Endothelial cell of umbilical vein (primary cell): ENCODE results near the gene ATF3. TPM values are rescaled to one million over a fixed set of nuclear protein-coding genes. Genes with fewer than 3 reads are reported as not detected.

Source experiments
- BruUV-seq: library from RNA; stranded (reverse); fragments of 400-500 nt; replicated peaks from 2 replicates; lab custom pipeline; 2021; lab: Mats Ljungman, UMichigan
- CTCF ChIA-PET: fragments of 300-600, 350-600 bp; sonication (Branson Sonifier 250); formaldehyde crosslinking; loops from one replicate; lab custom pipeline; 2021; ENCODE audit warnings: antibody characterized with exemption, inconsistent platforms; lab: Charles Lee
- POLR2A ChIA-PET: fragments of 300-600, 350-600 bp; sonication (Branson Sonifier 250); formaldehyde crosslinking; loops from one replicate; lab custom pipeline; 2021; ENCODE audit warnings: antibody characterized with exemption, inconsistent platforms; lab: Charles Lee
- DNase-seq: peaks from one replicate; pipeline ENCODE4 v3.0.0-alpha.2; 2011; ENCODE audit warnings: low read depth, low spot score
- FAIRE-seq: peaks from 2 replicates; lab custom pipeline; 2011; peaks lifted over from hg19 to GRCh38; lab: Jason Lieb, UNC
- H2AFZ ChIP-seq: 2 replicates; pipeline ENCODE4 v1.6.0; 2012; ENCODE audit warnings: low read depth, low read length, control low read depth, inconsistent platforms
- H3K27ac ChIP-seq: 2 replicates; pipeline ENCODE4 v1.5.1; 2011; ENCODE audit warnings: low read depth, mild to moderate bottlenecking, control low read depth, low read length, moderate library complexity; ENCODE audit not compliant: insufficient read depth
- H3K27me3 ChIP-seq, 2 experiments: 2 replicates each; pipeline versions ENCODE4 v1.6.0 to v1.6.1; 2011; ENCODE audit warnings: low read length in 2 of 2, mixed read lengths in 1 of 2; ENCODE audit not compliant: control insufficient read depth in 2 of 2, insufficient read depth in 2 of 2
- H3K36me3 ChIP-seq, 2 experiments: 2 replicates in 1 of 2; 3 replicates in 1 of 2; pipeline ENCODE4 v1.5.1; 2011; ENCODE audit warnings: low read length in 2 of 2, mild to moderate bottlenecking in 1 of 2, moderate library complexity in 1 of 2; ENCODE audit not compliant: control insufficient read depth in 2 of 2, insufficient read depth in 2 of 2; ENCODE audit errors: extremely low read depth in 1 of 2
- H3K4me1 ChIP-seq: 3 replicates; pipeline ENCODE4 v1.5.1; 2011; ENCODE audit warnings: mild to moderate bottlenecking, low read length; ENCODE audit not compliant: control insufficient read depth, insufficient read depth; ENCODE audit errors: extremely low read depth
- H3K4me2 ChIP-seq: 2 replicates; pipeline ENCODE4 v1.6.1; 2011; ENCODE audit warnings: low read length, control low read depth, mixed read lengths; ENCODE audit not compliant: insufficient read depth
- H3K4me3 ChIP-seq, 3 experiments: fragments of 200-600 bp in 1 of 3; sonication (generic), shearing (Covaris generic) in 1 of 3; replicated peaks in 1 of 3; 2 replicates each; pipeline ENCODE4 v1.5.1; 2011 to 2016; ENCODE audit warnings: control low read depth in 3 of 3, low read length in 3 of 3, mild to moderate bottlenecking in 2 of 3, inconsistent platforms in 1 of 3, low read depth in 1 of 3, moderate library complexity in 1 of 3; ENCODE audit not compliant: insufficient read depth in 1 of 3
- H3K79me2 ChIP-seq: 2 replicates; pipeline ENCODE4 v1.6.0; 2012; ENCODE audit warnings: low read length, inconsistent platforms; ENCODE audit not compliant: control insufficient read depth, insufficient read depth
- H3K9ac ChIP-seq: replicated peaks from 2 replicates; pipeline ENCODE3; 2011; ENCODE audit warnings: low read length, control low read depth; ENCODE audit not compliant: insufficient read depth; ENCODE audit errors: extremely low read depth
- H3K9me1 ChIP-seq: replicated peaks from 3 replicates; pipeline ENCODE4 v1.6.0; 2011; ENCODE audit warnings: mild to moderate bottlenecking, low read length; ENCODE audit not compliant: control insufficient read depth, insufficient read depth; ENCODE audit errors: extremely low read depth
- H3K9me3 ChIP-seq: replicated peaks from 2 replicates; pipeline ENCODE4 v1.5.1; 2012; ENCODE audit warnings: low read length, inconsistent platforms; ENCODE audit not compliant: control insufficient read depth, insufficient read depth
- H4K20me1 ChIP-seq: replicated peaks from 2 replicates; pipeline ENCODE3; 2011; ENCODE audit warnings: mild to moderate bottlenecking, low read length; ENCODE audit not compliant: control insufficient read depth, insufficient read depth; ENCODE audit errors: extremely low read depth
- EZH2 ChIP-seq: IDR thresholded peaks from 2 replicates; pipeline ENCODE4 v1.6.1; 2012; ENCODE audit warnings: borderline replicate concordance, low read depth, mild to moderate bottlenecking, moderate library complexity, low read length, inconsistent platforms; ENCODE audit not compliant: severe bottlenecking
- FOS ChIP-seq: IDR thresholded peaks from 2 replicates; pipeline ENCODE4 v1.6.1; 2011; ENCODE audit warnings: mild to moderate bottlenecking, low read length, moderate library complexity, borderline replicate concordance; ENCODE audit not compliant: insufficient read depth
- GATA2 ChIP-seq: IDR thresholded peaks from 2 replicates; pipeline ENCODE4 v1.7.0; 2011; ENCODE audit warnings: low read depth, mild to moderate bottlenecking, moderate library complexity, mixed read lengths, low read length; ENCODE audit not compliant: insufficient read length, insufficient read depth
- JUN ChIP-seq: IDR thresholded peaks from 2 replicates; pipeline ENCODE4 v1.6.1; 2011; ENCODE audit warnings: borderline replicate concordance, low read depth; ENCODE audit not compliant: insufficient read length, insufficient read depth
- MYC ChIP-seq: IDR thresholded peaks from one replicate; pipeline ENCODE4 v1.6.1; 2011; ENCODE audit warnings: mild to moderate bottlenecking, low read depth, low read length
- POLR2A ChIP-seq: IDR thresholded peaks from 2 replicates; pipeline ENCODE4 v1.6.1; 2012; ENCODE audit warnings: low read depth, mild to moderate bottlenecking, control low read depth, low read length
- POLR2AphosphoS5 ChIP-seq: IDR thresholded peaks from 2 replicates; pipeline ENCODE4 v1.6.1; 2012; ENCODE audit warnings: low read depth, mild to moderate bottlenecking, control low read depth, low read length, moderate library complexity; ENCODE audit not compliant: insufficient read depth
- dilution Hi-C: fragments of 300-500 bp; cut with MboI; formaldehyde crosslinking; loops from one replicate; pipeline ENCODE4 v1.15.0; 2019; ENCODE audit warnings: low sequenced_read_pairs; ENCODE audit not compliant: extremely low pct_ligation_motif_present
- intact Hi-C: fragments of 100-400 bp; cut with micrococcal nuclease; formaldehyde crosslinking; loops from one replicate; pipeline ENCODE4 v1.10.0; 2022
- polyA plus RNA-seq, 4 experiments: library from polyadenylated mRNA; depleted of rRNA in 3 of 4; stranded (reverse) in 3 of 4; unstranded in 1 of 4; fragments of >200 nt; gene quantifications; 2 replicates each; pipeline versions ENCODE4 v1.2.1 to v1.2.3, GENCODE V29; 2011 to 2012; ENCODE audit warnings: missing spikeins in 1 of 4
- total RNA-seq: library from RNA; stranded (reverse); gene quantifications from 2 replicates; pipeline ENCODE4 v1.2.3, GENCODE V29; 2021
- TF ChIP-seq, protein P1 (sequence below): IDR thresholded peaks from 2 replicates; pipeline ENCODE4 v1.6.1; 2011; ENCODE audit not compliant: insufficient read depth, insufficient read length
- TF ChIP-seq, protein P2 (sequence below), 2 donors: IDR thresholded peaks; 1 replicate in 1 of 2; 2 replicates in 1 of 2; pipeline ENCODE4 v1.5.1; 2011; ENCODE audit warnings: low read length in 2 of 2, mild to moderate bottlenecking in 2 of 2, moderate library complexity in 2 of 2, control low read depth in 1 of 2, inconsistent platforms in 1 of 2, low read depth in 1 of 2; ENCODE audit not compliant: insufficient read depth in 1 of 2; ENCODE audit errors: extremely low read depth in 1 of 2

Gene ATF3
- total and polyA plus RNA-seq, 2 donors (not counting 3 experiments of a cell fraction or from before 2014, with no cell fraction given): 6.1 to 17.1 TPM

DNA sequence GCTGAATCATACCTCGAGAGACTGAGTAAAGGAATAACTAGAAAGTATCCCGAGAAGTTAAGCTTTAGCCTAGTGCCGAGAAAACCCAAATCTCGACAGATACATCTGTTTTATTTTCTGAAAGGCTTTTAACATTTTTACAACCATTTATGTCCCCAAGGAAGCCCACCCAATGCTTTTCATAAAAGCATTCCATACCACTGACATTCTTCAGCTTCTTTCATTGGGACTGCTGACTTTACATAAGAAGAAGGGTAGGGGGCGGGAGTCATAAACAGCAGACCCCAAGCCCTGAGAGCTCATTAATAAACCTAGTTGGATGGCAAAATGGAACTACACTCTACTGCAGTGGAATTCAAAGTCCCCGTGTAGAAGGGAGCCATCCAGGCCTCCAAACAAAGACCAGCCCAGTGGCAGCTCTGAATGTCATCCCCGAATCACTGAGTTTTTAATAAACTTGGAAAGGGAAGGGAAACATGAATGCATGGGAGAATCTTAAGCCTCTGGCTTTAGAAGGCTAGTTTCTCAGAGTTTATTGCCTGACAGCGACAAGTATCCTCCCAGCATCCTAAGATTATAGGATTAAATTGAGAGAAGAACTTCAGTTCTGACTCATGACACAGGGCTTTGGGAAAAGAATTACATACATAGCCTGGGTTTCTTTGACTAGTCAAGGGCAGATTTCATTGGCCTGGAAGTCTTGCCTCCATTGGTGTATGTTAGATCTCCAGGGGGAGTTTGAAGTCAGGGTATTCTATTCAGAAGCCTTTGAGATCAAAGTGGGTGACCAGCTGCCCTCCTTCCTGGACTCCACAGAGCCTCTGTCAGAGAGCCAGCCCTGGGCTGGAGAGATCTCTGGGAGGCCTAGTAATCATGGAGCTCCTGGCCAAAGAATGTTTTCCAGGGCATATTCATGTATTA lies 3.7 kb downstream of the ATF3 start:
- no peaks in the 10 kb centered on the region for H3K36me3 ChIP-seq
- H3K9me1 ChIP-seq: no peaks in the 10 kb centered on the region
- no peaks in the 10 kb centered on the region for H3K9me3 ChIP-seq
- TF ChIP-seq GATA2 (no peak), FOS (no peak), EZH2 (no peak), POLR2AphosphoS5 (no peak), POLR2A (no peak), JUN (no peak), MYC (no peak)
- TF ChIP-seq, protein P1, sequence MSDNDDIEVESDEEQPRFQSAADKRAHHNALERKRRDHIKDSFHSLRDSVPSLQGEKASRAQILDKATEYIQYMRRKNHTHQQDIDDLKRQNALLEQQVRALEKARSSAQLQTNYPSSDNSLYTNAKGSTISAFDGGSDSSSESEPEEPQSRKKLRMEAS: no peak
- TF ChIP-seq, protein P2, sequence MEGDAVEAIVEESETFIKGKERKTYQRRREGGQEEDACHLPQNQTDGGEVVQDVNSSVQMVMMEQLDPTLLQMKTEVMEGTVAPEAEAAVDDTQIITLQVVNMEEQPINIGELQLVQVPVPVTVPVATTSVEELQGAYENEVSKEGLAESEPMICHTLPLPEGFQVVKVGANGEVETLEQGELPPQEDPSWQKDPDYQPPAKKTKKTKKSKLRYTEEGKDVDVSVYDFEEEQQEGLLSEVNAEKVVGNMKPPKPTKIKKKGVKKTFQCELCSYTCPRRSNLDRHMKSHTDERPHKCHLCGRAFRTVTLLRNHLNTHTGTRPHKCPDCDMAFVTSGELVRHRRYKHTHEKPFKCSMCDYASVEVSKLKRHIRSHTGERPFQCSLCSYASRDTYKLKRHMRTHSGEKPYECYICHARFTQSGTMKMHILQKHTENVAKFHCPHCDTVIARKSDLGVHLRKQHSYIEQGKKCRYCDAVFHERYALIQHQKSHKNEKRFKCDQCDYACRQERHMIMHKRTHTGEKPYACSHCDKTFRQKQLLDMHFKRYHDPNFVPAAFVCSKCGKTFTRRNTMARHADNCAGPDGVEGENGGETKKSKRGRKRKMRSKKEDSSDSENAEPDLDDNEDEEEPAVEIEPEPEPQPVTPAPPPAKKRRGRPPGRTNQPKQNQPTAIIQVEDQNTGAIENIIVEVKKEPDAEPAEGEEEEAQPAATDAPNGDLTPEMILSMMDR (IDR thresholded peaks at IDR 0.05; ENCODE audit: extremely low read depth in 1 of 2, insufficient read depth in 1 of 2, low read depth in 1 of 2, low read length in 2 of 2): no peak
- no TSS peak for BruUV-seq
- H3K27me3 ChIP-seq: peaks cover 5 to 6% of the 10 kb centered on the region in 2 experiments
- dilution Hi-C loops: no loop called here
- H3K4me3 ChIP-seq: no peak overlapping the region
- no peaks in the 10 kb centered on the region for H3K79me2 ChIP-seq
- no peak overlapping the region for H3K9ac ChIP-seq
- no peak overlapping the region for H3K4me2 ChIP-seq
- no peak overlapping the region for H3K27ac ChIP-seq
- intact Hi-C loops: no loop called here
- ChIA-PET CTCF (interaction anchor here (0.9 to 8.0 kb wide), 6 partner anchors 23 to 135 kb away, joined by 3 to 71 read pairs (median 4); no protein-coding TSS in a partner anchor), POLR2A (interaction anchor here (0.6 kb wide), 1 partner anchor 20 kb away, joined by 10 read pairs; no protein-coding TSS in a partner anchor)
- DNase-seq (no peak), FAIRE-seq (no peak)
- H3K4me1 ChIP-seq: peaks cover 16% of the 10 kb centered on the region
- H4K20me1 ChIP-seq: no peaks in the 10 kb centered on the region
- H2AFZ ChIP-seq: no peak overlapping the region
